Medulla oblongata (tissue), 1 donor: ENCODE measurements around the gene FNDC11.
A peak's percentile ranks its signal among the peaks of the same experiment; 100 is the strongest.
"Not testable (repeated sequence)": the region's sequence is repeated elsewhere in the genome, so short reads cannot be mapped to it uniquely, and the experiment has no call there.

ENCODE experiments used
- DNase-seq: peaks from one replicate; pipeline ENCODE4 v3.0.0-alpha.2; 2015; ENCODE audit errors: extremely low spot score

Gene FNDC11

GRCh38 chr20:63553251-63553932 is 567 bp upstream of the FNDC11 start:
- DNase-seq: peak; percentile 6

GRCh38 chr20:63554361-63555278 is 661 bp downstream of the FNDC11 start:
- DNase-seq: no peak

GRCh38 chr20:63555661-63556381 is 1.9 kb downstream of the FNDC11 start:
- no peak for DNase-seq

GRCh38 chr20:63556873-63557478 is 3.0 kb downstream of the FNDC11 start:
- no peak for DNase-seq

GRCh38 chr20:63557481-63557891 is 3.5 kb downstream of the FNDC11 start:
- no peak for DNase-seq

GRCh38 chr20:63558804-63559484 is 5.0 kb downstream of the FNDC11 start:
- no peak for DNase-seq

- not testable (repeated sequence) for DNase-seq
These were observed 5.8 kb downstream of the FNDC11 start for GRCh38 chr20:63559485-63560332.

- no peak for DNase-seq
These were observed 6.4 kb downstream of the FNDC11 start for GRCh38 chr20:63560333-63560805.

GRCh38 chr20:63560856-63561609 is 7.1 kb downstream of the FNDC11 start:
- DNase-seq: no peak

GRCh38 chr20:63561624-63562396 is 7.9 kb downstream of the FNDC11 start:
- no peak for DNase-seq

GRCh38 chr20:63562461-63563224 is 8.7 kb downstream of the FNDC11 start:
- DNase-seq: no peak

- no peak for DNase-seq
These were observed 9.4 kb downstream of the FNDC11 start for GRCh38 chr20:63563225-63563935.

- no peak for DNase-seq
These were observed 10.3 kb downstream of the FNDC11 start for GRCh38 chr20:63564036-63564810.

- no peak for DNase-seq
These were observed 11.2 kb downstream of the FNDC11 start for GRCh38 chr20:63565021-63565698.

- DNase-seq: no peak
These were observed 11.9 kb downstream of the FNDC11 start for GRCh38 chr20:63565699-63566335.
